HEK293 (cell line): ENCODE measurements around the gene IL16.

Experiments used
- IKZF3 ChIP-seq: fragments of 450-650 bp; IDR thresholded peaks from 2 replicates; pipeline ENCODE4 v1.5.0; 2018; ENCODE audit warnings: missing biosample characterization, mild to moderate bottlenecking, missing genetic modification characterization, moderate library complexity
- KLF1 ChIP-seq: fragments of 450-650 bp; formaldehyde crosslinking; IDR thresholded peaks from 2 replicates; pipeline ENCODE4 v1.5.1; 2016; ENCODE audit warnings: missing biosample characterization, missing genetic modification characterization
- REPIN1 ChIP-seq: fragments of 450-650 bp; formaldehyde crosslinking; IDR thresholded peaks from 2 replicates; pipeline ENCODE4 v1.5.1; 2017; ENCODE audit warnings: missing biosample characterization, missing genetic modification characterization, low read depth
- SETDB1 ChIP-seq: IDR thresholded peaks from one replicate; pipeline ENCODE4 v1.6.1; 2017; ENCODE audit warnings: mild to moderate bottlenecking, low read length, moderate library complexity, mixed read lengths; ENCODE audit not compliant: insufficient read length
- ZNF2 ChIP-seq: fragments of 450-650 bp; formaldehyde crosslinking; IDR thresholded peaks from 2 replicates; pipeline ENCODE4 v1.5.1; 2016; ENCODE audit warnings: missing biosample characterization, missing genetic modification characterization
- ZNF274 ChIP-seq, 2 experiments: fragments of 200-500 bp in 1 of 2; fragments of 450-650 bp in 1 of 2; sonication (Bioruptor generic) in 1 of 2; formaldehyde crosslinking in 1 of 2; IDR thresholded peaks; 2 replicates each; pipeline versions ENCODE4 v1.5.1 to v1.6.1; 2014 to 2016; ENCODE audit warnings: borderline replicate concordance in 1 of 2, inconsistent platforms in 1 of 2, low read length in 1 of 2, missing biosample characterization in 1 of 2, missing genetic modification characterization in 1 of 2
- TF ChIP-seq, protein P1 (sequence below): IDR thresholded peaks from 2 replicates; pipeline ENCODE4 v1.6.1; 2011; ENCODE audit warnings: mild to moderate bottlenecking, low read depth, low read length, borderline replicate concordance
- TF ChIP-seq, protein P2 (sequence below): fragments of 450-650 bp; formaldehyde crosslinking; IDR thresholded peaks from 2 replicates; pipeline ENCODE4 v1.5.1; 2016; ENCODE audit warnings: missing biosample characterization, missing genetic modification characterization
- TF ChIP-seq, protein P3 (sequence below): fragments of 450-650 bp; formaldehyde crosslinking; IDR thresholded peaks from 2 replicates; pipeline ENCODE4 v1.5.1; 2016; ENCODE audit warnings: missing biosample characterization, missing genetic modification characterization

DNA sequence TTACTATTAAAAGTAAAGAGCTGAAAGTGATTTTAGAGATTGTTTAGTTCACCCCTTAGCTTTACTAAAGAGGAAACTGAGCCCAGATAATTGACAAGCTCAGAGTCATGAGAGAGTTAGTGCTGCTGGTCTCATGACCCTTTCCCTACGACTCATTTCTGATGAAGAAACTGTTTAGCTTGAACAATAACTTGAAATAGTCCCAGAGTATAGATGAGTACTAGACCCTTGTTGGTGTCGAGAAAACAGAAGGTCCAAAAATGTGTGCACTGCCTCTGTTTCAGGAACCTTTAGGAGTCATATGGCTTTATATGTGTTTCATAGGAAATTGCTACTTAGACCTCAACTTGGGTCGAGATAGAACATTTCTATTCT is 58.2 kb downstream of the IL16 start:
- TF ChIP-seq KLF1 (no peak), ZNF274 (IDR thresholded peaks at IDR 0.05; ENCODE audit: low read length) (no peak), ZNF274 (tag by site-specific recombination; IDR thresholded peaks at IDR 0.05; ENCODE audit: borderline replicate concordance) (no peak), IKZF3 (no peak), REPIN1 (no peak), ZNF2 (no peak), SETDB1 (no peak)
- TF ChIP-seq, protein P1, sequence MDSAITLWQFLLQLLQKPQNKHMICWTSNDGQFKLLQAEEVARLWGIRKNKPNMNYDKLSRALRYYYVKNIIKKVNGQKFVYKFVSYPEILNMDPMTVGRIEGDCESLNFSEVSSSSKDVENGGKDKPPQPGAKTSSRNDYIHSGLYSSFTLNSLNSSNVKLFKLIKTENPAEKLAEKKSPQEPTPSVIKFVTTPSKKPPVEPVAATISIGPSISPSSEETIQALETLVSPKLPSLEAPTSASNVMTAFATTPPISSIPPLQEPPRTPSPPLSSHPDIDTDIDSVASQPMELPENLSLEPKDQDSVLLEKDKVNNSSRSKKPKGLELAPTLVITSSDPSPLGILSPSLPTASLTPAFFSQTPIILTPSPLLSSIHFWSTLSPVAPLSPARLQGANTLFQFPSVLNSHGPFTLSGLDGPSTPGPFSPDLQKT, result no peak
- TF ChIP-seq, protein P2, sequence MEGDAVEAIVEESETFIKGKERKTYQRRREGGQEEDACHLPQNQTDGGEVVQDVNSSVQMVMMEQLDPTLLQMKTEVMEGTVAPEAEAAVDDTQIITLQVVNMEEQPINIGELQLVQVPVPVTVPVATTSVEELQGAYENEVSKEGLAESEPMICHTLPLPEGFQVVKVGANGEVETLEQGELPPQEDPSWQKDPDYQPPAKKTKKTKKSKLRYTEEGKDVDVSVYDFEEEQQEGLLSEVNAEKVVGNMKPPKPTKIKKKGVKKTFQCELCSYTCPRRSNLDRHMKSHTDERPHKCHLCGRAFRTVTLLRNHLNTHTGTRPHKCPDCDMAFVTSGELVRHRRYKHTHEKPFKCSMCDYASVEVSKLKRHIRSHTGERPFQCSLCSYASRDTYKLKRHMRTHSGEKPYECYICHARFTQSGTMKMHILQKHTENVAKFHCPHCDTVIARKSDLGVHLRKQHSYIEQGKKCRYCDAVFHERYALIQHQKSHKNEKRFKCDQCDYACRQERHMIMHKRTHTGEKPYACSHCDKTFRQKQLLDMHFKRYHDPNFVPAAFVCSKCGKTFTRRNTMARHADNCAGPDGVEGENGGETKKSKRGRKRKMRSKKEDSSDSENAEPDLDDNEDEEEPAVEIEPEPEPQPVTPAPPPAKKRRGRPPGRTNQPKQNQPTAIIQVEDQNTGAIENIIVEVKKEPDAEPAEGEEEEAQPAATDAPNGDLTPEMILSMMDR (tag by site-specific recombination), result no peak
- TF ChIP-seq, protein P3, sequence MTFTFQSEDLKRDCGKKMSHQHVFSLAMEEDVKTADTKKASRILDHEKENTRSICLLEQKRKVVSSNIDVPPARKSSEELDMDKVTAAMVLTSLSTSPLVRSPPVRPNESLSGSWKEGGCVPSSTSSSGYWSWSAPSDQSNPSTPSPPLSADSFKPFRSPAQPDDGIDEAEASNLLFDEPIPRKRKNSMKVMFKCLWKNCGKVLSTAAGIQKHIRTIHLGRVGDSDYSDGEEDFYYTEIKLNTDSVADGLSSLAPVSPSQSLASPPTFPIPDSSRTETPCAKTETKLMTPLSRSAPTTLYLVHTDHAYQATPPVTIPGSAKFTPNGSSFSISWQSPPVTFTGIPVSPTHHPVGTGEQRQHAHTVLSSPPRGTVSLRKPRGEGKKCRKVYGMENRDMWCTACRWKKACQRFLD (tag by site-specific recombination), result no peak
